ENCODE data around the gene HOXC10.

The HOXC10 gene

DNA sequence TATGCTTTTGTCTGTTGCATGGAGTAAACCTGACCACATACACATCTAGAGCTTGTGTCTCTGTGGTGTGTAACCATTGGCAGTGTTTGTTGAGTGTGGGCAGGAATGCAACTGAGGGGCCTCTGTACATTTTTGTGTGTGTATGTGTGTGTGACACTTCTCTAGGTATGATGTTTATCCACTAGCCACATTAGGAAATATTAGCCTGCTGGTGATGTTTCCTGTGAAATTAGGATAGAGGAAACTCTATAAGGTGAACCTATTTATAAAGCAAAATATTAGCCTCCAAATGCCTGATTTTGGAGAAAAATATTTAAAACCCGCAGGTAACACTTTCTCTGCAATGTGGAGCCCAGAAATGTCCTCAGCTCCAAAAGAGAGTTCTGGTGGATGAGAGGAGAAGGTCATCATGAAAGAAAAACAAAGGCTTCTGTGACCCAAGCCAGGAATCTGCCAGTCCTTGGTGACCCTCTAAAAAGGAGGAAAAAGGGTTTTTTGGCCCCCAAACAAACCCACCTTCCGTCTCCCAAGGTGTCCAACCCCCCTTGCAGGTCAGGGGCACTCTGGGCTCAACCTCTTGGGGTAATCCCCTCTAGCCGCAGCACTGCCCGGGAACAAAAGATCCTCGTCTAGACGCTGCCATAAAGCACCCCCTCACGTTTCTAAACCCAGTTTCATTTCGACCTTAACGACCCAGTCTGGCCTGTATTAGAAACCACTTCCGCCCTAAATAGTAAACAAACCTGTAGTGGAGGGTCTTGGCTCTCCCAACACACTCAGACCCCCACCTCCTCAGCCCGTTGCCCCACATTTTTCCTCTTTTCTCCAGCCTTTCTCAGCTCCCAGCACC is 7.1 kb upstream of the HOXC10 start:
- no peak for DNase-seq

DNA sequence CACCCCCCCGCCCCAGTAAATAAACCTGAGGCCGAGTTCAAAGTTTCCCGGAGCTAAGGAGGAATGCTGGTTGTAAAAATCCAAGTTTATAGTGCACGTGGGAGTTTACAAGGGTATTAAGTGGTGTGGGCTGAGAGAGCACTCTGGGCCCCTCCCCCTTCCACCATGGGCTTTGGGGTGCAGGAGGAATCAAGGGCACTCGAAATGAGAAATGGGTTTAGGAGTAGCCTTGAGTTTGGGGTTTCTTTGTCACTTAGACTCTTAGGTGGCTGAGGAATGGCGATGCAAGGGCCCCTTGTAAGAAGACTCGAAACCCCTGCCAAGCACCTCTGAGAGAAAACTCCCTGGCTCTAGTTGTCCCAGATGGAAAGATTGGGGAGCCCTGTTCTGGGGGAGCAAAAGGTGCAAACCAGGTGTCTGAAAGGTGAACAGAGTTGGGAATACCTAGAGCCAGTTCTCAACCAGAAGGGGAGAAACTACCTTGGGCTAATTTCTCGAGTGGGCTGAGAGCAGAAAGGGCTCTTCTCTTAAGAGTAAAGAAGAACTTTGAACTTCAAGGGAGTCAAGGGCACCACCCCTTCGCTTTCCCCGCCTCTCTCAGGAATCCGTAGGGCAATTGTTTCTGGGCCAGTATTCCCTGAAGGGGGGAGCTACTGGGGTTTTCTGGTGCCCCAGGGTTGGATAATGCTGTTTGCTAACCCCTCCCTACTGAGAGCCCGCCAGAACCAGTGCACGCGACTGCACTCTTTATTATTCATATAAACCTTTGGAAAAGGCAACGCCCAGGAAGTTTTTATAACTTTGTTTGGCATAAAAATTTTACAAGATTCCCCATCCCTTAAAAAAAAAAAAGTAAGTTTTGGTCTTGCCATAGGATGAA is 6.2 kb upstream of the HOXC10 start:
- DNase-seq, result no peak

DNA sequence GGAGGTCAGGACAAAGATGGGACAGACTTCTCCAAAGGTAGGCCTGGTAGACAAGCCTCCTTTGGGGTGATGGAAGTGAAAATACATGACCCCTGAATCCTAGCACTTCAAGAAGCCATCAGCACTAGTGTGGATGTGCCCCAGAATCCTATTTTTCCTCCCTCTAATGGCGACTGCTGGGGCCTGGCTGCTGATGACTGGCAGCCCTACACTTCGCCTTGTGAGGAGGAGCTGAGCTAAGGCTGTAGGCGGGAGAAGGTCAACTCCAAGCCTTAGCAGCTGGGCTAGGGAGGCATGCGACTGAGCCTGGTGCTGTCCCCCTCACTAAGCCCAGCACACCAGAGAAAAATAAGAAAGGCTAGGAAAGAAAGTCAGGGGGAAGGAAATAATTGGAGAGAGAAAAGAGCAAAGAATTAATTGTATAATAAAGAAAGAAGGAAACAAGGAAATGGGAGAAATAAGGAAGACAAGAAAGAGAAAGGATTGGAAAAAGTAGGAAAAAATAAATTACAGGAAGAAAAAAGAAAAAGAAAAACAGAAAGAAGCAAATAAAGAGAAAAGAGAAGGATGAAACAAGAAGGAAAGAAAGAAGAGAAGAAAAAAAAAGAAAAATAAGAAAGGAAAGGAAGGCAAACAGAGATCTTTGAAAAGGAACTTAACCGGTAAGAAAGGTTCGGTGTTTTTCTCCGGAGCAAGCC is 4.7 kb upstream of the HOXC10 start:
- no peak for DNase-seq

DNA sequence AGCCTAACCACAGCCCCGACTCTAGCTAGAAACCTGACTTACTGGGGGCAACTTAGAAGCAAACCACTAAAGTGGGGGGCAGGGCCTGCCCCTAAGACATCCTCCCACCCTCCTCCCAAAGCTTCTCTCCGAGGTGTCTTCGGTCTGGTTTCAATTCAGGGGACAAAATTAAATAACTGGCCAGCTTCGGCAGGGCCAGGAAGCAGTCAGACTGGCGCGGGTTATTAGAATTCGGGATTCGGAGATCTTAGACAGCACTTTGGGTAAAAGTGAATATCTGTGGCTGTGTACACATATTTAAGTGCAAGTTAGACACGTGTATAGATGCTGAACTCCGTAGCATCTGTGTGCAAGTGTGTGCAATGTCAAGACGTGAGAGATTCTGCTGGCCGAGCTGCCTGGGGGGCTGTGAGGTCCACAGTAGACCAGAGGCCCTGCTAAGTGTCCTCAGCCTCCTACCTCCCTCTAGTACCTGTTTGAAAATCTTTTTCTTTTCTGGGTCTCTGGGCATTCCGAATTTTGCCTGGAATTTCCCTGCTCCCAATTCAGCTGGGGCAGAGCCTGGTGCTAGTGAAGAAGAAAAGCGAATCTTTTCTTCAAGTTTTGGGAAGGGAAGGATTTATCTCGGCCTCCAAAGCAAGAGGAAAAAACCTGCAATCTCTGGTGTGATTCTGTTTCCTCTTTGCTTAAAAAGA is 4.0 kb upstream of the HOXC10 start:
- no peak for DNase-seq

DNA sequence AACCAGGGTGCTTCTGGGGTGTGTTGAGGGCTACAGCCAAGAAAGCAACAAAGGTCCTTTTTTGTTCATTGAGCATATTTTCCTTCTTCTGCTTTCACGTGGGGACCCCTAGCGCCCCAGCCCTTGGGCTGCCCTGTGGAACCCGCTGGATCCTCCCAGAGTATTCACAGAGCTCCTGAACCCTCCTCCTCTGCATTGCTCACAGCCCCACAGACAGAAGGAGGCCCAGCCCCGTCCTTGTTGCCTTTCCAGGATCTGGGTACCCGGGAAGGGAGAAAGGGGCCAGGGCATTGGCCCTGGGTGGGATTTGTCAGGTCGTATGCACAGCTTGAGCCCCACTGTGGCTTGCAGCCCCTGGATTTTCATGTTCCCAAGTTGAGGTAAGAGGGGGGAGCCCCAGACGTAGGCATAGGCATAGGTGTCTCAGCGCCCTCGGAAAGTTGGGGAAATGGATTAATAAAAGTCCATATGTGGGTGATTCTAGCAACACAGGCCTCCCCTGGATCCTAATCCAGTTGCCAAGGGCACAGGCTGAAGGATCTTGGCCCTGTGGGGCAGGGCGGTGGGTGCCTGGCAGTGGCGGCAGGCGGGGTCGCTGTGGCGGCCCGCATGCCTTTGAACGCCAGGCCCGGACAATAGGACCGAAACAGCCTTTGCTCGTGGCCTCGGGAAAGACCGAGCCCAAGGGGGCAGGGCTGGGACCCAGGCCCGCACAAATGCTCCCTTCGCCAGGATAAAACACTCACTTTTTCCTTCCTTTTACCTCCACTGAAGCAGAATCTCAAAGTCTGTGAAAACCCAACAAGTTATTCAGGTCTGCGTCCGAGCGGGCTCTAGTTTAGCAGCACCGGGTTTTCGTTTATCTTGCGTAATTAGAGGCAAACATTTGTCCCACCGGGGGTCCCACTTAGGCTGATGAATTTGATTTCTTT is 3.0 kb upstream of the HOXC10 start:
- no peak for DNase-seq

DNA sequence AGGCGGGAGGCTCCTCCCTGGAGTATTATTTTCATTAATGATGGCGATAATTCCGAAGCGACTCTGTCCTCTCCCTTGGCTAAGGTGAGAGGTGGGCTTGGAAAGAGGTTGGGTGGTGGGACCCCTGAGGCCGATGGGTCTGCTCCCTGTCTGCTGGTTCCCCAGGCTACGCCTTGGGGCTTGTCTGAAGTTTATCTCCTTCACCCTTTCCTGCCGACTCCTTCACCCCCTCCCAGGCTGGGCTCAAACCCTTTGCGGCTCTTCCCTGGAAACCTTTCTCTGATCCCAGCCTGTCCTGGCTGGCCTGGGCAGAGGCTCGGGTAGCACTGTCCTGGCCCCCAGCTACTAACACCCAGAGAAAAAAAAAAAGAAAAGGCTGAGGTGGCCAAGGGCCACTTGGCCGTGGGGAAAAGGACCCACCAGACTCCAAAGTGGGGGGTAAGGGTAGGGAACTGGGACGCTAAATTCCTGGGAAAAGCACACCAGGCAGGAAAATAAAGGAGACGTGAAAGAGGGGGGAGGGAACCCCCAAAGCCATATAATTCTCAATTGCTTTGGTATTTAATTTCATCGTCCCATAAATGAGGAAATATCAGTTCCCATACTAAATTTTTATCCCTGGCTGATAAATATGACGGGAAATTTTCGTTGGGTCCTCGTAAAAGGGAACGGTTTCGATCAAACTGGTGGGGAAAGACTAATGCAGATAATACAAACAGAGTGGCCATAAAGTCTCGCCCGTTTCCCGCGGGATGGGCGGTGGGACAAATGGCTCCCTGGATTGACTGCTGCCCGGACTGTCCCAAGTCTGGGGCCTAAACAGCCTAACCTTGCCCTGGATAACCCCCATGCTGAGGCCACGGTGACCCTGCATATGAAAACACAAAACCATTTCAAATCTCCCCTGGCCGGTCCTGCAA is 2.0 kb upstream of the HOXC10 start:
- no peak for DNase-seq

DNA sequence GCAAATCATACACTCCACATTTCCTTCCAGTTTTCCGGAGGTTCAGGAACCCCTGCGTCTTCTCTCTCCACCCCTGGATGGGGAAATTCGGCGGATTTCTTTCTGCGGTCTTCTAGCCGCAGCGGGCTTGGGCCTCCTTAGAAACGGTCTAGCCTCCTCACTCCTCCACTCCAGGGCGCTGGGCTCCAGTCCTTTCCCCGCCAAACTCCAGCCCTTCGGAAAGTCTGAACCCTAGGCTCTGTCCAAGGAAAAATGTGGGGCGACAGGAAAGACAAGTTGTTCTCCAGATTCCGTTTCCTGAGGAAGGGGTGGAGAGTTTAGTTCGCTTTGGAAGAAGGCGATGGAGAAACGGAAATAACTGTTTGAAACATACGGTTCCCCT is 1.4 kb upstream of the HOXC10 start:
- DNase-seq, result no peak

DNA sequence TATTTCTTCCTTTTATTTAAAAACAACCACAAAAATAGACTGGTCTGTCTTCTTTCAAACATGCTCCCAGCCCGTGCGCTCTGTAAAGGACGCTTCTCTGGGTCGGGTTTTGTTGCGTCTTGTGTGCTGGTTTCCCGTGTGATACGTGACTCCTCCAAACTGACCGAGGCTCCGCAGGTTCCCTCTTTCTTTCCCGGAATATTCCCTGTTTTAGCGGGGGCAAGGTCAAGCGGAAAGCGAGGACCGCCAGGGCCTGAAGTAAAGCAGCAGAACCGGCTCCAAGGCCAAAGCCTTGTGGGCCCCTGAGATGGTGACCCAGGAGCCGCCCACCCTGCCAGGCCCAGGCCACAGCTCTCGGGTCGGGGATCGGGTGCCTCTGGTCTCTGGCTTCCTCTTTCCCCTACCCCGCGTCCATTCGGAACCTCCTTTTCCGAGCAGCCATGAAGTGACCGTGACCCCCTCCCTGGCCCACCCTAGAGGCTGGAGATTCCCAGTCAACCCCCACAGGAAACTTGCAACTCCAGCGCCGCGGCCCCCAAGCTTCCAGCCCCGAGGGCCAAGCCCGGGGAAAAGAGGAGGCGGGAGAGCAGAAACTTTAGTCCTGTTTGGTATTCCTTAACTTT is 885 bp upstream of the HOXC10 start:
- DNase-seq, result no peak

DNA sequence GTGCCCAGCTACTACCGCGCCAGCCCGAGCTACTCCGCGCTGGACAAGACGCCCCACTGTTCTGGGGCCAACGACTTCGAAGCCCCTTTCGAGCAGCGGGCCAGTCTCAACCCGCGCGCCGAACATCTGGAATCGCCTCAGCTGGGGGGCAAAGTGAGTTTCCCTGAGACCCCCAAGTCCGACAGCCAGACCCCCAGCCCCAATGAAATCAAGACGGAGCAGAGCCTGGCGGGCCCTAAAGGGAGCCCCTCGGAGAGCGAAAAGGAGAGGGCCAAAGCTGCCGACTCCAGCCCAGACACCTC is 697 bp downstream of the HOXC10 start:
- no peak for DNase-seq

DNA sequence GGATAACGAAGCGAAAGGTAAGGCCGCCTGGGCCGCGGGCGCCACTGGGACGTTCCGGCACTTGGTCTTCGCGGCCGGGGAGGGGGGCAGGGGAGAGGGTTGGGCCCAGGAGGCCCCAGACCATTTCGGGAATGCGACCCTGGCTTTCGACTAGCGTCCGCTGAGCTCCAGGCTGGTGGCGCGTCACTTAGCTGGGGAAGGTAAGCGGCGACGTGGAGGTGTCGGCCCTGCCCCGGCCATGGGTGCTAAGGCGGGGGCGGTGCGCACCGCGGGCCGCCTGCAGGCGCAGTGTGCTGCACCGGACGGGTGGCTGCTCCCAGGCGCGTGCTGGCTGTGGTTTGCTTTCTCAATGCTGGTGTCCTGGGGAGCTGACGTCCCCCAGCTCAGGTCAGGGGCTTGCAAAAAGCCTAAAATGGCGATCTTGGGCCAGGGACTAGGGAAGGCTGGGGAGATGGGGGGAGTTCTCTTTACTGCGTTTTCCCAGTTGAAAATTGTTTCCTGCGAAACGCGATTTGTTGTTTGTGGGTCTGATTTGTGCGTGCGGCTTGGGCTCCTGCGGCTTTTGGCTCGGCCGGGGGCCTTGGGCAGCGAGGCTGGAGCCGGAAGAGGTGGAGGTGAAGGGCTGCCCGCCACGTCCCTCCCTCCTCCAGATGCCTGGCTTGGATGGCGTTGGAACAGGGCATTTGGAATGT is 1.2 kb downstream of the HOXC10 start:
- DNase-seq, result no peak

DNA sequence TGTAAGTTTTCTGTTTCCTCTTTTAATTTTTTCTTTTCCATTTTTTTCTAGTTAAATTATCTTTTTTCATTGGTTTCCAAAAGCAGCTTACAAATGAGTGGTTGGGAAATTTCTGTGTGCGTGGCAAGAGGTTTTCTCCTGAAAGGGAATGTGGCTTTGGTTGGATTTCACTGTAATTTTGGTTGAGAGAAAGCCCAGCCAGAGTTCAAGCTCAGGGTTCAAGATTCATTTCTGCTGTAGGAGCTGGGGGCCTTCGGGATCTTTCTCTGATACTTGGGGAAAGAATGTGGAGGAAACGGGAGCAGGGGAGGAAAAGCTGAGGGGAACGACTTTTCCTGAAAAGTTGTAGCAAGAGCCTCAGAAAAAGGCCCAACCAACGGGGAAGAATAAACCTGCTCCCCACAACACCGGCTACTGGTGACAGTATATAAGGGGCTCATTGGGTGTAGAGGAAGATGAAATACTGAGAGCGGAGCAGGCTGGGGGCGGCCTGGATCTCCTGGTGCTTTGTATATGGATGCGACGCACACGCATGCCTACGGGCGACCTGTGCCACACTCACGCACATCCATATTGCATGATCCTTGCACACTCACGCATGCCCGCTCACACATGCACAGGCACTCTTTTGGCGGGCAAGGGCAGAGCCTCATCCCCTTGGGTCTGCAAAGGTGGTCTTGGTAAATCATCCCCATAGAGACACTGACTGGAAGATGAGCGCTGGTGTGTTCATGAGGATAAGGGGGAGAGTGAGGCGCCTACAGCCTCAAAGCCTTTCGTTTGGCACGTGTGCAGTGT is 1.9 kb downstream of the HOXC10 start:
- no peak for DNase-seq

DNA sequence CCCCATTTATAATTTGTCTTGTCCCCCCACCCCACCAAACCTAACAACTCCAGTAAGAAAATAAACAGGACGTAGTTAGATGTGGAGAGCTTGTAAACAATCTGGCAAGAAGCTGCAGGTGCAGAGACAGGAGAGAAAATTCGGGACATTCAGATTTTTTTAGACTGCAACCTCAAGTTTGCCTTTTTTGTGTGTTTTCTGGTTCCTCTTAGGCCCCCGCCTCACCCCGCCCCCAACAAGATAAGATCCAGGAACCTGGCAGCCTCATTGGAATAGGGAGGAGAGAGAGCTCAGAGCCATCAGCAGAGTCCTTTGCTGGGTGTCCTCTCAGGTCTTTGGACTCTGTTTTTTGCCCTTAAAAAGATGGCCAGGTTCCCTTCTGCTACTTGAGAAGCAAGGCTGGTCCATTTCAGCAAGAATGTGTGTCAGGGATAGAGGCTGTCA is 2.9 kb downstream of the HOXC10 start:
- no peak for DNase-seq

DNA sequence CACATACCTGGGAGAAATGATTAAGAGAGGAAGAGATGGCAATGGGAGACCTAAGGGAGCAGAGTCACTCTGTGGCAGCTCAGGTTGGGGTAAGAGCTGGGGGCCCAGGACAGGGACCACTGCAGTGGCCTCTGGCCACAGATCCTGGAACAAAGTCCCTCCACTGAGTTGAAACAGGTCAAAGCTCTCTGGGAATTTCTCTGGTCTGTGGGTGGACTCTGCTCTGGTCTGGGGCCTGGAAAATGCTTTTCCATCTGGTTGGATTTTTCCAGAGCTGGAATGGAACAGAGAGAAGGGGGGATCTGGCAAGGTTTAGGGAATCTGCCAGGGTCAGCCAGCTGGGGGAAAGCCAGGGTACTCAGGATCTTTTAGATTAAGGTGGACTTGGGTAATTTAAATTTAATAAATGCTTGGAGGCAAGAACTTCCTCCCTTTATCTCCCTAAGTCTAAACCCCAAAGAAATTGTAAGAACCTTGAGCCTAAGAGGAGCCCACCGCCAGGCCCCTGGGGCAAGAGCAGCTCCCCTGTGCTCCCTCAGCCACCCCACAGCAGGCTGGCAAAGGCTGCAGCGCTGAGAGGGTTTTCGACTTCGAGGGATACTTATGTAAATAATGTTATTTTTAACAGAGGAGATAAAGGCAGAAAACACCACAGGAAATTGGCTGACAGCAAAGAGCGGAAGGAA is 3.7 kb downstream of the HOXC10 start:
- no peak for DNase-seq

DNA sequence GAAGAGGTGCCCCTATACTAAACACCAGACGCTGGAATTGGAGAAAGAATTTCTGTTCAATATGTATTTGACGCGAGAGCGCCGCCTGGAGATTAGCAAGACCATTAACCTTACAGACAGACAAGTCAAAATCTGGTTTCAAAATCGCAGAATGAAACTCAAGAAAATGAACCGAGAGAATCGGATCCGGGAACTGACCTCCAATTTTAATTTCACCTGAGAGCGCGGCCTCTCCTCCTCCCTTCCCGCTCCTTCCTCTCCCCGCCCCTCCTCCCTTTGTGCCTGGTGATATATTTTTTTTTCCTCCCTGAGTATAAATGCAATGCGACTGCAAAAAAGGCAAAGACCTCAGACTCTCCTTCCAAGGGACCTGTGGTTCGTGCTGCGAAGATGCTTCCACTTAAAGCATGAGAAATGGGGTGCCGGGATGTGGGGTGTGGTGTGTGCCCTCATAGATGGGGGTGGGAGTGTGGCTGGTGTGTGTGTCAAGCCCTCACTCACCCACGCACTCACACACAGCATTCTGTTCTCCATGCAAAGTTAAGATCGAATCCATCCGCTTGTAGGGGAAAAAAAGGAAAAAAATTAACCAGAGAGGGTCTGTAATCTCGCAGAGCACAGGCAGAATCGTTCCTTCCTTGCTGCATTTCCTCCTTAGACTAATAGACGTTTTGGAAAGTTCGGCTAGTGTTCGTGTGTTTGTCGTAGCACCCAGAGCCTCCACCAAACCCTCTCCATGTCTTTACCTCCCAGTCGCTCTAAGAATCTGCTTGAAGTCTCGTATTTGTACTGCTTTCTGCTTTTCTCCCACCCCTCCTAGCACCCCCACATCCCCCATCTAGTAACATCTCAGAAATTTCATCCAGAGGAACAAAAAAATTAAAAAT is 4.5 kb downstream of the HOXC10 start:
- no peak for DNase-seq

DNA sequence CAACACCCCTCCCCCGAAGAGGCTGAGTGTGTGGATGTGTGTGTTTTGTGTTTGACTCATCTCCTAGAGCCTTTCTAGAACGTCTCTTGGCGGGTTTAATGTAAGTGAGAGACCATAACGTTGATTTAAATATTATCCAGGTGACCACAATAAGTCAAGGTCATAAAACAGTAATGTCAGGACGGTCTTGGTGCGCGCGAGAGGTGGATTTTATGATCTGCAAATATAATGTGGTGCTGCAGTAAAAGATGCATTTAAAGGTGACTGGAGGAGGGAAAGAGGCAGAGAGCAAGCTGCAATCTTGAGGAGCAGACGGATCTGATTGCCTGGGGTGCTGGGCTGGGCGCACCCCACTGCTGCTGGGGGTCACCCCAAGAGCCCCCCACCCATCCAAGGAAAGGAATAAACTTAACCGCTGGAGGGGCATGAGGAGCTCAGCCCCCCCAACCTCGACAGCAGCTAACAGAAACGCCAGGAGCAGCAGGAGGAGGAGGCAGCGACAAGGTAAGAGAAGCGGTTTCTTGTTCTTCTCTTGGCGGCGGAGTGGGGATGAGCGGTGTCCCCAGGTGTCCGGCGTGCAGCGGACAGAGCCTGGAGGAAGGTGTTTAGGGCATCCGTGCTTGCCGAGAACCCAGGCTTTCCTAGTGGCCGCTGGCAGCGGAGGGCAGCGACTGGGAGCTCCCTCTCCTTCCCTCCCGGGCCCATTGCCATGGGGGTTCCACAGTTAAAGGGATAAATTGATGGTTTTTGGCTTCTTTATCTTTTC is 5.5 kb downstream of the HOXC10 start:
- DNase-seq, result no peak

DNA sequence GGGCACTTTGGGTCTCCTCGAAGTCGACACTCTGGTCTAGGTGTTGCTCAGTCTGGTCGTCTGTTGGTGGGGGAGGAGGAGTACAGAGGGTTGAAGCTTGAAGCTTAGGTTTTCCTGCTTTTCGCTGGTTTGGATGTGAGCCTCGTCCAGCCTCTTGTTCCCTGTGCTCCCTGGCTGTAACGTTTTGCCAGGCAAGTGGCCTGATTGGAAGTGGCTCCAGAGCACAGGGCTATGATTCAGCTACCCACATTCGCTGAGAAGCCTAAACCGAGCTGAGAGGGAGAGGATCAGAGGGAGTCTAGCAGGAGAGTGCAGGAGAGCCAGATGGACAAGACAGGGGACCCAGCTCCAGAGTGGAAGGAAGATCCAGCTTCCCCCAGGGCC is 6.1 kb downstream of the HOXC10 start:
- DNase-seq, result no peak
